Measurements from ENCODE around the gene XAGE3.
"Not testable (repeated sequence)": the region's sequence is repeated elsewhere in the genome, so short reads cannot be mapped to it uniquely, and the experiment has no call there.

The XAGE3 gene, protein sequence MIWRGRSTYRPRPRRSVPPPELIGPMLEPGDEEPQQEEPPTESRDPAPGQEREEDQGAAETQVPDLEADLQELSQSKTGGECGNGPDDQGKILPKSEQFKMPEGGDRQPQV

DNA sequence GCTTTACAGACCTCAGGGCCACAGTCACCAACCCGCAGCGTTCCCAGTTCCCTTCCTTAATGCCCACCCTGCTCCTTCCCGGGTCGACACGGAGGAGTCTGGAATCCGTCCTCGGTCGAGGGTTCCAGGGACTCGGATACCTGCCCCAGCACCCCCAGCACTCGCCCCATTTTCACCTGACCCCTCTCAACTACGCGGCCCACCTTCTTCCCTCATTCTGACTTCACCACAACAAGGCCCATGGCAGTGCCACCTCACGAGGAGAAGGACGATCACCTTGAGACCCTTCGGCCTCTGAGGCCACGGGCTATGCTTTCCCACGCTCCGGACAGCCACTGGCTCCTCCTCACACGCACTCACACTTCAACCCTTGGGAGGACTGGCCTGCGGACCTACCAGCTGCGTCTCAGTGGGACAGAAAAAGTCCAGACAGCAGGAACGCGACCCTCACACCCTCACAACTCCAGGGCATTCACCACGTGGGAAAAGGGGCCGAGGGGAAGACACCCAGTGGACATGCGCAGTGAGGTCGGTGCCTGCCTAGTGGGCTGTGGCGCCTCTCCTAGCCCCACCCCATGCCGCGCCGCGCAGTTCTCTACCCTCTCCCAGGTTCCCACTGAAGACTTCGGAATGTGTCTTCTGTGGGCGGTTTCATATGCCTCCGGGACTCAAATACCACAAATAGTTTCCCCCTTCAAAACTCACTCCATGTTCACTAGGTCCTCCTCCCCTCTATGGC is at the start of gene XAGE3:
TSS of gene XAGE3 (minus strand) at position 474 of the 739 bp plus-strand sequence. CDS start 950 bp downstream, outside the sequence.
- no peak for DNase-seq (ENCODE audit: low read depth)

DNA sequence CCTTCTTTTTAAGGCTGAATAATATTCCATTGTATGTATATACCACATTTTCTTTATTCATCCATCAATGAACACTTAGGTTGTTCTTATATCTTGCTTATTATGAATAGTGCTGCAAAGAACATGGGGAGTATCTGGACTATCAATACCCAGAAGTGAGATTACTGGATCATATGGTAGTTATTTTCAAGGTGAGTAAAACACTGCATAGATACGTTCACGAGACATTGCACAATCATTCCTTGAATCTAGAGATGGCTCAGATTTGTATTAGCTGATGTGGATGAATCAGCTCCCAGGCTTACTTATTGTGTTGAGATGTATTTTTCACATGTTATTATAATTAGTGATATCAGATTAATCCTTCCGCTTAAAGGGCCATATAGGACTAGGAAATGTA is 46.8 kb upstream of the XAGE3 start:
- not testable (repeated sequence) for DNase-seq (ENCODE audit: low read depth)

GRCh38 chrX:52913681-52914080 is 45.8 kb upstream of the XAGE3 start:
- DNase-seq (ENCODE audit: low read depth) = not testable (repeated sequence)

GRCh38 chrX:52909313-52909969 is 41.6 kb upstream of the XAGE3 start:
- DNase-seq (ENCODE audit: low read depth) = not testable (repeated sequence)

- not testable (repeated sequence) for DNase-seq (ENCODE audit: low read depth)
Observed at GRCh38 chrX:52907900-52908299, 40.0 kb upstream of the XAGE3 start.

DNA sequence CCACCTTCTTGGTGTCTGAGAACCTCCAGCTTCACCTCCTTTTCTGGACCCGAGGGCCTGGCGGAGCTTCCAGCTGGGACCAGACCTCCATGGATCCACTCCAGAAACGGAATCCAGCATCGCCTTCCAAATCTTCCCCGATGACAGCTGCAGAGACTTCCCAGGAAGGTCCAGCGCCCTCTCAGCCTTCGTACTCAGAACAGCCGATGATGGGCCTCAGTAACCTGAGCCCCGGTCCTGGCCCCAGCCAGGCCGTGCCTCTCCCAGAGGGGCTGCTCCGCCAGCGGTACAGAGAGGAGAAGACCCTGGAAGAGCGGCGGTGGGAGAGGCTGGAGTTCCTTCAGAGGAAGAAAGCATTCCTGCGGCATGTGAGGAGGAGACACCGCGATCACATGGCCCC is 39.3 kb upstream of the XAGE3 start:
- not testable (repeated sequence) for DNase-seq (ENCODE audit: low read depth)

DNA sequence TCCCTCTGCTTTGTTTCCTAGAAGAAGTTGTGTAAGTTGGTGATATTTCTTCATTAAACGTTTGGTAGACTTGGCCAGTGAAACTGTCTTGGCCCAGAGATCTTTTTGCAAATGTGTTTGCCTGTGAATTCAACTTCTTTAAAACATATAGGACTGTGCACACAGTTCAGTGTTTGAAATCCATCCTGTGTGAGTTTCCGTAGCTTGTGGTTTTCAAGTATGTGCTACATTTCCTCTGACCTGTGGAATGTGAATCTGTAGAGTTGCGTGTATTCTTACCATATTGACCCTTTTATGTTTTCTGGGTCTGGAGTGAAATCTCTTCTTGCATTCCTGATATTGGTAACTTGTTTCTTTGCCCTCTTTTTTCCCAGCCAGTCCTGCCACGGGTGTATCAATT is 38.2 kb upstream of the XAGE3 start:
- DNase-seq (ENCODE audit: low read depth) = not testable (repeated sequence)

DNA sequence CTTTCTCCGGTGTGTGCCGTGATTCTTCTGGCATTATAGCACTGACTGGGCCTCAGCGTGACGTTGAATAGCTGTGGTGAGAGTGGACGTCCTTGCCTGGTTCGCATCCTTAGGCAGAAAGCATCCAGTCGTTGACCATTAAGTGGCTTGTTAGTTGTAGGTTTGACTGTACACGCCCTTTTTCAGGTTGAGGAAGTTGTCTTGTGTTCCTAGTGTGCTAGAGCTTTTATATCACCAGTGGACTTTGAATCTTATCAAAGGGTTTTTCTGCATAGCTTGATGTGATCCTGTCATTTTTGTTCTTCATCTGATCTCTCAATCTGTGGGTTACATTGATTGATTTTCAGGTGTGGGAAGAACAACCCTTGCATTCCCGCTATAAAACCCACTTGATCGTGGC is 37.6 kb upstream of the XAGE3 start:
- DNase-seq (ENCODE audit: low read depth) = not testable (repeated sequence)

- DNase-seq (ENCODE audit: low read depth) = not testable (repeated sequence)
Observed at GRCh38 chrX:52896855-52897709, 29.2 kb upstream of the XAGE3 start, which contains the start of gene FAM156B. FAM156B (plus strand) TSS chrX:52897330; CDS start chrX:52907226, 9,896 bp downstream.

- DNase-seq (ENCODE audit: low read depth) = not testable (repeated sequence)
Observed at GRCh38 chrX:52896438-52896837, 28.6 kb upstream of the XAGE3 start.

DNA sequence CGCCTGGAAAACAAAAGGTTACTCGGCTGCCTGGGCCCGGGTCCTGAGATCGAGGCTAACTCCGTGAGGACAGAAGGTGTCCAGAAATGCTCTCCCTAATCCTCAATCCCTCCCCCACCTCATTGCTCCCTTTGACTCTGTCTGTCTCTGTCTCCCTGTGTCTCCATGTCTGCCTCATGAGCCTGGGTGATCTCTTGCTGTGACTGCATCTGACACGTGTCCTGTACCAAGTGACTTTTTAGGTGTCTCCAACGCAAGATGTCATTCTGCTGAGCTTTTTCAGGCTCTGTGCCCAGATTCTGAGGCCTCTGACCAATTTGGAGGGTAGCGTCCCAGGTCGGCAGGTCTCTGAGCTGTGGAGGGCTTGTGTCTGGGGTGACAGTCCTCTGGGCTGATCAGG is 20.2 kb upstream of the XAGE3 start:
- DNase-seq (ENCODE audit: low read depth) = not testable (repeated sequence)

GRCh38 chrX:52887459-52887858 is 19.6 kb upstream of the XAGE3 start:
- DNase-seq (ENCODE audit: low read depth) = not testable (repeated sequence)

- not testable (repeated sequence) for DNase-seq (ENCODE audit: low read depth)
Observed at GRCh38 chrX:52876386-52876785, 8.5 kb upstream of the XAGE3 start.

GRCh38 chrX:52875436-52875835 is 7.6 kb upstream of the XAGE3 start:
- DNase-seq (ENCODE audit: low read depth) = not testable (repeated sequence)

- DNase-seq (ENCODE audit: low read depth) = no peak
Observed at GRCh38 chrX:52874661-52875060, 6.8 kb upstream of the XAGE3 start.

- DNase-seq (ENCODE audit: low read depth) = not testable (repeated sequence)
Observed at GRCh38 chrX:52873825-52874224, 5.9 kb upstream of the XAGE3 start.

GRCh38 chrX:52870046-52870445 is 2.2 kb upstream of the XAGE3 start:
- peak; percentile 1 for DNase-seq (ENCODE audit: low read depth)

- DNase-seq (ENCODE audit: low read depth) = peak; percentile 1
Observed at GRCh38 chrX:52865343-52865998, 2.4 kb downstream of the XAGE3 start.

DNA sequence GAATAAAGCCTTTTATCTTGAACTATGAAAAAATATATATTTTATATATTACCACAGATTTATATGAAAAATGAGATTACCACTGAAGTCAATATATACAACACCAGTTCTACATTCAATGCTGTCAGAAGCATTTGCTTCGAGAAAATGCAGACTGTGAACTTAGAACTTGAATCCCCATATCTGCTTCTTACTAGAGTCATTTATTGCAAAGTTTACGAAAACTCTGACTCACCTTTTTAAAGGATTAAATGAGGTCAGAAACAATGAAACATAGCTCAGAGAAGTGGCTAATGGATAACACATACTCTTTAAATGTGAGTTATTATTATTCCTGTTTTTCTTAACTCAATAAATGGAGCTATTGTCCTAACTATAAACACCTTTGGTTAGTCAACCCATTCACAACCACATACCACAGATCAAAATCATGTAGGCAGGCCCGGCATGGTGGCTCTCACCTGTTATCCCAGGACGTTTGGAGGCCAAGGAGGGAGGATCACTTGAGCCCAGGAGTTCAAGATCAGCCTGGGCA is 10.8 kb downstream of the XAGE3 start:
- not testable (repeated sequence) for DNase-seq (ENCODE audit: low read depth)

- peak; percentile 62 for DNase-seq (ENCODE audit: low read depth)
Observed at GRCh38 chrX:52852110-52852860, 15.6 kb downstream of the XAGE3 start.
